HCT116 (cell line): ENCODE results near the gene RTN4RL1. TPM values are rescaled to one million over a fixed set of nuclear protein-coding genes. Genes with fewer than 3 reads are reported as not detected.

Experiments used
- ATAC-seq: fragments of 200-7000 bp; cut with Tn5 transposase; 2 replicates; pipeline ENCODE4 v1.9.1; 2020; ENCODE audit warnings: mild to moderate bottlenecking, moderate library complexity
- BruUV-seq: library from RNA; stranded (reverse); fragments of 400-500 nt; replicated peaks from 2 replicates; lab custom pipeline; 2021; lab: Mats Ljungman, UMichigan
- CTCF ChIA-PET: fragments of 300-600 bp; sonication (Branson Sonifier 250); formaldehyde crosslinking; loops from one replicate; lab custom pipeline; 2021; ENCODE audit warnings: antibody characterized with exemption; lab: Charles Lee
- POLR2A ChIA-PET: fragments of 300-600, 350-600 bp; sonication (Branson Sonifier 250); formaldehyde crosslinking; loops from one replicate; lab custom pipeline; 2021; ENCODE audit warnings: antibody characterized with exemption; lab: Charles Lee
- RAD21 ChIA-PET, 2 experiments: fragments of 300-600 bp; sonication (Branson Sonifier 250); formaldehyde crosslinking; loops; one replicate each; lab custom pipeline; 2023; ENCODE audit warnings: low total read pairs in 2 of 2; ENCODE audit not compliant: uncharacterized antibody in 2 of 2, unreplicated experiment in 2 of 2, low non-redundant PET in 1 of 2; lab: Charles Lee
- DNase-seq: peaks from one replicate; pipeline ENCODE4 v3.0.0-alpha.2; 2010; ENCODE audit warnings: low read depth, low spot score
- H2AFZ ChIP-seq: fragments of 200-600 bp; shearing (Covaris generic), sonication (generic); 2 replicates; pipeline ENCODE4 v1.6.1; 2017; ENCODE audit warnings: low read depth, mixed run types, mixed read lengths, antibody characterized with exemption, low read length; ENCODE audit not compliant: poor library complexity, severe bottlenecking
- H3K27ac ChIP-seq: 2 replicates; pipeline ENCODE4 v1.5.1; 2012; ENCODE audit warnings: low read depth, low read length
- H3K27me3 ChIP-seq: fragments of 200-600 bp; sonication (generic); 2 replicates; pipeline ENCODE4 v1.6.1; 2016; ENCODE audit warnings: mixed run types, low read length, mixed read lengths; ENCODE audit not compliant: insufficient read depth
- H3K36me3 ChIP-seq, 2 experiments: fragments of 200-500 bp in 1 of 2; fragments of 200-600 bp in 1 of 2; sonication (Bioruptor generic) in 1 of 2; sonication (generic) in 1 of 2; 2 replicates each; pipeline versions ENCODE4 v1.5.1 to v1.6.1; 2014 to 2016; ENCODE audit warnings: low read length in 2 of 2, inconsistent platforms in 1 of 2, mixed read lengths in 1 of 2, mixed run types in 1 of 2; ENCODE audit not compliant: insufficient read depth in 2 of 2, control insufficient read depth in 1 of 2
- H3K4me1 ChIP-seq, 2 experiments: fragments of 200-600 bp in 1 of 2; sonication (generic) in 1 of 2; 2 replicates each; pipeline versions ENCODE4 v1.5.1 to v1.6.1; 2012 to 2017; ENCODE audit warnings: low read length in 2 of 2, inconsistent platforms in 1 of 2, mild to moderate bottlenecking in 1 of 2, mixed read lengths in 1 of 2, mixed run types in 1 of 2, moderate library complexity in 1 of 2; ENCODE audit not compliant: insufficient read depth in 2 of 2, control insufficient read depth in 1 of 2
- H3K4me2 ChIP-seq: fragments of 200-600 bp; sonication (generic); 2 replicates; pipeline ENCODE4 v1.6.1; 2017; ENCODE audit warnings: mixed run types, low read length, mixed read lengths
- H3K4me3 ChIP-seq, 2 experiments: fragments of 200-600 bp in 1 of 2; sonication (generic) in 1 of 2; replicated peaks in 1 of 2; 2 replicates each; pipeline ENCODE4 v1.5.1; 2011 to 2016; ENCODE audit warnings: low read length in 2 of 2, control low read depth in 1 of 2, low read depth in 1 of 2, mild to moderate bottlenecking in 1 of 2, mixed read lengths in 1 of 2, mixed run types in 1 of 2
- H3K79me2 ChIP-seq: fragments of 200-600 bp; sonication (generic); 2 replicates; pipeline ENCODE4 v1.6.1; 2017; ENCODE audit warnings: mild to moderate bottlenecking, mixed run types, low read length, moderate library complexity, mixed read lengths; ENCODE audit not compliant: insufficient read depth
- H3K9ac ChIP-seq: fragments of 200-600 bp; sonication (generic); 2 replicates; pipeline ENCODE4 v1.6.1; 2016; ENCODE audit warnings: low read length, mixed read lengths
- H3K9me2 ChIP-seq: fragments of 200-600 bp; sonication (generic), shearing (Covaris generic); 2 replicates; pipeline ENCODE4 v1.6.1; 2017; ENCODE audit warnings: mixed run types, mild to moderate bottlenecking, moderate library complexity; ENCODE audit not compliant: insufficient read depth
- H3K9me3 ChIP-seq, 2 experiments: fragments of 200-500 bp in 1 of 2; fragments of 200-600 bp in 1 of 2; sonication (Bioruptor generic) in 1 of 2; sonication (generic) in 1 of 2; 2 replicates each; pipeline ENCODE4 v1.6.1; 2014 to 2017; ENCODE audit warnings: low read length in 2 of 2, mixed read lengths in 2 of 2, inconsistent platforms in 1 of 2, low read depth in 1 of 2, mild to moderate bottlenecking in 1 of 2, mixed run types in 1 of 2, moderate library complexity in 1 of 2; ENCODE audit not compliant: control insufficient read depth in 1 of 2, insufficient read depth in 1 of 2
- H4K20me1 ChIP-seq: fragments of 200-600 bp; sonication (generic), shearing (Covaris generic); 2 replicates; pipeline ENCODE4 v1.6.1; 2017; ENCODE audit warnings: mixed run types, mild to moderate bottlenecking, moderate library complexity; ENCODE audit not compliant: insufficient read depth
- CBX3 ChIP-seq: IDR thresholded peaks from 2 replicates; pipeline ENCODE4 v1.6.1; 2012; ENCODE audit warnings: low read depth
- CEBPB ChIP-seq: IDR thresholded peaks from 2 replicates; pipeline ENCODE4 v1.6.1; 2012; ENCODE audit warnings: low read depth
- EGR1 ChIP-seq: IDR thresholded peaks from 2 replicates; pipeline ENCODE4 v1.6.1; 2012; ENCODE audit warnings: low read depth
- ELF1 ChIP-seq: IDR thresholded peaks from 2 replicates; pipeline ENCODE4 v1.6.1; 2012; ENCODE audit warnings: low read depth, borderline replicate concordance
- EZH2 ChIP-seq: fragments of 200-600 bp; sonication (generic); IDR thresholded peaks from 2 replicates; pipeline ENCODE4 v1.6.1; 2017; ENCODE audit warnings: antibody characterized with exemption, mixed run types
- EZH2phosphoT487 ChIP-seq: fragments of 200-600 bp; IDR thresholded peaks from 2 replicates; pipeline ENCODE4 v1.6.1; 2018; ENCODE audit warnings: antibody characterized with exemption, borderline replicate concordance
- FOSL1 ChIP-seq: IDR thresholded peaks from 2 replicates; pipeline ENCODE4 v1.6.1; 2012; ENCODE audit warnings: low read depth
- JUND ChIP-seq: IDR thresholded peaks from 2 replicates; pipeline ENCODE4 v1.6.1; 2012
- POLR2AphosphoS5 ChIP-seq: IDR thresholded peaks from 2 replicates; pipeline ENCODE4 v1.6.1; 2011; ENCODE audit warnings: mild to moderate bottlenecking, low read depth, low read length, moderate library complexity
- RAD21 ChIP-seq: IDR thresholded peaks from 2 replicates; pipeline ENCODE4 v1.6.1; 2012; ENCODE audit warnings: low read depth, mild to moderate bottlenecking
- SP1 ChIP-seq: IDR thresholded peaks from 2 replicates; pipeline ENCODE4 v1.6.1; 2012; ENCODE audit warnings: low read depth
- SRF ChIP-seq: IDR thresholded peaks from 2 replicates; pipeline ENCODE4 v1.6.1; 2012; ENCODE audit warnings: low read depth
- TCF7L2 ChIP-seq: IDR thresholded peaks from 2 replicates; pipeline ENCODE4 v1.7.0; 2011; ENCODE audit warnings: borderline replicate concordance, inconsistent platforms; ENCODE audit not compliant: insufficient read depth, insufficient read length; ENCODE audit errors: extremely low read depth
- YY1 ChIP-seq: IDR thresholded peaks from 2 replicates; pipeline ENCODE4 v1.6.1; 2011; ENCODE audit warnings: low read length, low read depth, moderate library complexity, mild to moderate bottlenecking; ENCODE audit not compliant: insufficient replicate concordance; ENCODE audit errors: extremely low read depth
- ZFX ChIP-seq: fragments of 450-650 bp; IDR thresholded peaks from 2 replicates; pipeline ENCODE4 v1.6.1; 2017
- intact Hi-C: fragments of 100-400 bp; cut with micrococcal nuclease; formaldehyde crosslinking; loops from 2 replicates; pipeline ENCODE4 v1.10.0; 2022
- total RNA-seq: library from RNA; stranded (reverse); gene quantifications from one replicate; pipeline ENCODE4 v1.2.1, GENCODE V29; 2021; ENCODE audit not compliant: unreplicated experiment
- TF ChIP-seq, protein P1 (sequence below), 3 experiments: fragments of 200-600 bp in 1 of 3; sonication (generic) in 1 of 3; IDR thresholded peaks in 2 of 3; conservative IDR thresholded peaks in 1 of 3; 2 replicates each; pipeline ENCODE4 v1.5.1; 2012 to 2017; ENCODE audit warnings: low read depth in 2 of 3, low read length in 2 of 3, antibody characterized with exemption in 1 of 3, borderline replicate concordance in 1 of 3, control low read depth in 1 of 3, mild to moderate bottlenecking in 1 of 3, mixed read lengths in 1 of 3, mixed run types in 1 of 3, moderate library complexity in 1 of 3; ENCODE audit not compliant: insufficient read depth in 1 of 3
- TF ChIP-seq, protein P2 (sequence below): IDR thresholded peaks from 2 replicates; pipeline ENCODE4 v1.6.1; 2012
- TF ChIP-seq, protein P3 (sequence below): IDR thresholded peaks from 2 replicates; pipeline ENCODE4 v1.6.1; 2012
- TF ChIP-seq, protein P4 (sequence below): IDR thresholded peaks from 2 replicates; pipeline ENCODE4 v1.6.1; 2011; ENCODE audit warnings: mild to moderate bottlenecking, low read length, moderate library complexity; ENCODE audit not compliant: insufficient replicate concordance; ENCODE audit errors: extremely low read depth

The RTN4RL1 gene
- total RNA-seq, 1 experiment from 2014 or later, result 3.7 TPM

DNA sequence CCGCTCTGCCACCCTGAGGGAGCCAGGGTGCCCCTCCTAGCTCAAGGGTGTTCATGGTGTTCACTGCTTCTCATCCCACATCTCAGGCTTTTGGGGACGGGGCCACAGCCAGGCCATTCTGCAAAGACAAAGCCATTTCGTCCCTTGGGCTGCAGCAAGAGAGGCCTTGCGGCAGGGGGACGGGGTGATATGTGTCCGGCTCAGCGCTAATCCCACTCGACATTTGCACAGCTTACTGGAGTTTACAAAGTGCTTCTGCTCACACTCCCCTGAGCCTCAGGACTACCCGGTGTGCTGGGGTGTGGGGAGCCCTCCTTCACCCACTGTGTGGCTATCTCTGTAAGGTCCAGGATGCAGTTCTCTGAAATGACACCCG is 84.3 kb downstream of the RTN4RL1 start:
- intact Hi-C loops, result no loop called here
- Histone ChIP-seq H3K4me3 (no peak overlapping the region), H3K79me2 (no peaks in the 10 kb centered on the region), H3K27ac (no peak overlapping the region), H3K9me2 (no peaks in the 10 kb centered on the region), H3K9me3 (no peaks in the 10 kb centered on the region), H3K9ac (no peak overlapping the region), H3K4me2 (no peak overlapping the region), H4K20me1 (no peaks in the 10 kb centered on the region), H3K36me3 (no peaks in the 10 kb centered on the region), H3K4me1 (no peaks in the 10 kb centered on the region), H3K27me3 (no peaks in the 10 kb centered on the region), H2AFZ (no peak overlapping the region)
- no TSS peak for BruUV-seq
- TF ChIP-seq, protein P1, sequence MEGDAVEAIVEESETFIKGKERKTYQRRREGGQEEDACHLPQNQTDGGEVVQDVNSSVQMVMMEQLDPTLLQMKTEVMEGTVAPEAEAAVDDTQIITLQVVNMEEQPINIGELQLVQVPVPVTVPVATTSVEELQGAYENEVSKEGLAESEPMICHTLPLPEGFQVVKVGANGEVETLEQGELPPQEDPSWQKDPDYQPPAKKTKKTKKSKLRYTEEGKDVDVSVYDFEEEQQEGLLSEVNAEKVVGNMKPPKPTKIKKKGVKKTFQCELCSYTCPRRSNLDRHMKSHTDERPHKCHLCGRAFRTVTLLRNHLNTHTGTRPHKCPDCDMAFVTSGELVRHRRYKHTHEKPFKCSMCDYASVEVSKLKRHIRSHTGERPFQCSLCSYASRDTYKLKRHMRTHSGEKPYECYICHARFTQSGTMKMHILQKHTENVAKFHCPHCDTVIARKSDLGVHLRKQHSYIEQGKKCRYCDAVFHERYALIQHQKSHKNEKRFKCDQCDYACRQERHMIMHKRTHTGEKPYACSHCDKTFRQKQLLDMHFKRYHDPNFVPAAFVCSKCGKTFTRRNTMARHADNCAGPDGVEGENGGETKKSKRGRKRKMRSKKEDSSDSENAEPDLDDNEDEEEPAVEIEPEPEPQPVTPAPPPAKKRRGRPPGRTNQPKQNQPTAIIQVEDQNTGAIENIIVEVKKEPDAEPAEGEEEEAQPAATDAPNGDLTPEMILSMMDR (IDR thresholded peaks at IDR 0.05 in 2 of 3, conservative IDR thresholded peaks at IDR 0.05 in 1 of 3; ENCODE audit: borderline replicate concordance in 1 of 3, insufficient read depth in 1 of 3, low read depth in 2 of 3, low read length in 2 of 3), result no peak
- TF ChIP-seq CBX3, result no peak
- no peak for TF ChIP-seq JUND
- no peak for TF ChIP-seq SRF
- TF ChIP-seq SP1, result no peak
- no peak for TF ChIP-seq ZFX
- no peak for TF ChIP-seq POLR2AphosphoS5
- TF ChIP-seq CEBPB, result no peak
- TF ChIP-seq EZH2phosphoT487, result no peak
- no peak for TF ChIP-seq RAD21
- no peak for TF ChIP-seq FOSL1
- no peak for TF ChIP-seq EGR1
- TF ChIP-seq ELF1, result no peak
- TF ChIP-seq, protein P2, sequence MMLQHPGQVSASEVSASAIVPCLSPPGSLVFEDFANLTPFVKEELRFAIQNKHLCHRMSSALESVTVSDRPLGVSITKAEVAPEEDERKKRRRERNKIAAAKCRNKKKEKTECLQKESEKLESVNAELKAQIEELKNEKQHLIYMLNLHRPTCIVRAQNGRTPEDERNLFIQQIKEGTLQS, result no peak
- TF ChIP-seq EZH2, result no peak
- TF ChIP-seq YY1, result no peak
- TF ChIP-seq, protein P3, sequence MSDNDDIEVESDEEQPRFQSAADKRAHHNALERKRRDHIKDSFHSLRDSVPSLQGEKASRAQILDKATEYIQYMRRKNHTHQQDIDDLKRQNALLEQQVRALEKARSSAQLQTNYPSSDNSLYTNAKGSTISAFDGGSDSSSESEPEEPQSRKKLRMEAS, result no peak
- TF ChIP-seq, protein P4, sequence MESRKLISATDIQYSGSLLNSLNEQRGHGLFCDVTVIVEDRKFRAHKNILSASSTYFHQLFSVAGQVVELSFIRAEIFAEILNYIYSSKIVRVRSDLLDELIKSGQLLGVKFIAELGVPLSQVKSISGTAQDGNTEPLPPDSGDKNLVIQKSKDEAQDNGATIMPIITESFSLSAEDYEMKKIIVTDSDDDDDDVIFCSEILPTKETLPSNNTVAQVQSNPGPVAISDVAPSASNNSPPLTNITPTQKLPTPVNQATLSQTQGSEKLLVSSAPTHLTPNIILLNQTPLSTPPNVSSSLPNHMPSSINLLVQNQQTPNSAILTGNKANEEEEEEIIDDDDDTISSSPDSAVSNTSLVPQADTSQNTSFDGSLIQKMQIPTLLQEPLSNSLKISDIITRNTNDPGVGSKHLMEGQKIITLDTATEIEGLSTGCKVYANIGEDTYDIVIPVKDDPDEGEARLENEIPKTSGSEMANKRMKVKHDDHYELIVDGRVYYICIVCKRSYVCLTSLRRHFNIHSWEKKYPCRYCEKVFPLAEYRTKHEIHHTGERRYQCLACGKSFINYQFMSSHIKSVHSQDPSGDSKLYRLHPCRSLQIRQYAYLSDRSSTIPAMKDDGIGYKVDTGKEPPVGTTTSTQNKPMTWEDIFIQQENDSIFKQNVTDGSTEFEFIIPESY, result no peak
- TF ChIP-seq TCF7L2, result no peak
- ATAC-seq (no peak), DNase-seq (no peak)
- ChIA-PET RAD21 (no interaction called here), POLR2A (no interaction called here), CTCF (no interaction called here)
